Tibial nerve (tissue), 4 donors: ENCODE results near the gene ADAMTS17. TPM values are rescaled to one million over a fixed set of nuclear protein-coding genes. Genes with fewer than 3 reads are reported as not detected.

Source experiments
- DNase-seq, 2 donors: peaks; one replicate each; pipeline ENCODE4 v3.0.0-alpha.2; 2019; ENCODE audit warnings: low spot score in 2 of 2
- H3K27ac ChIP-seq, 4 donors: fragments of 200-600 bp; sonication (generic) in 3 of 4; one replicate each; pipeline ENCODE4 v1.5.1; 2017 to 2019; ENCODE audit warnings: mild to moderate bottlenecking in 1 of 4
- H3K27me3 ChIP-seq, 2 donors: fragments of 200-600 bp; sonication (generic) in 1 of 2; one replicate each; pipeline versions ENCODE4 v1.5.1 to v1.6.0; 2017 to 2019
- H3K36me3 ChIP-seq, 3 donors: fragments of 200-600 bp; sonication (generic); one replicate each; pipeline ENCODE4 v1.5.1; 2018 to 2019
- H3K4me1 ChIP-seq, 4 donors: fragments of 200-600 bp; sonication (generic) in 3 of 4; one replicate each; pipeline ENCODE4 v1.5.1; 2017 to 2019
- H3K4me3 ChIP-seq, 4 donors: fragments of 200-600 bp; sonication (generic) in 3 of 4; one replicate each; pipeline ENCODE4 v1.5.1; 2017 to 2019; ENCODE audit warnings: mild to moderate bottlenecking in 1 of 4, moderate library complexity in 1 of 4
- H3K9me3 ChIP-seq, 4 donors: fragments of 200-600 bp; sonication (generic) in 3 of 4; one replicate each; pipeline ENCODE4 v1.5.1; 2017 to 2019
- CTCF ChIP-seq, 5 experiments: fragments of 200-600 bp in 3 of 5; fragments of 450-650 bp in 2 of 5; sonication (generic) in 3 of 5; IDR thresholded peaks; one replicate each; pipeline ENCODE4 v1.5.1; 2016 to 2019; ENCODE audit warnings: antibody characterized with exemption in 5 of 5, mild to moderate bottlenecking in 3 of 5, moderate library complexity in 2 of 5
- EP300 ChIP-seq, 2 donors: sonication (generic); formaldehyde crosslinking; IDR thresholded peaks; one replicate each; pipeline ENCODE4 v1.6.1; 2017; ENCODE audit warnings: antibody characterized with exemption in 2 of 2, mild to moderate bottlenecking in 1 of 2
- POLR2A ChIP-seq, 2 donors: fragments of 450-650 bp; IDR thresholded peaks; one replicate each; pipeline ENCODE4 v1.6.1; 2017; ENCODE audit warnings: antibody characterized with exemption in 2 of 2, mild to moderate bottlenecking in 2 of 2, moderate library complexity in 2 of 2
- WGBS, 2 donors: methylation state at CpG; one replicate each; pipeline ENCODE4 v1.1.5; 2018; 5-methylcytosine and 5-hydroxymethylcytosine counted together
- total RNA-seq, 4 donors: library from RNA; depleted of rRNA; stranded (reverse); fragments of >200 nt; gene quantifications; one replicate each; pipeline ENCODE4 v1.1.0, GENCODE V29; 2016

Gene ADAMTS17
- total RNA-seq, 4 donors from 2014 or later = 0.66 to 5.5 (median 3.7) TPM

DNA sequence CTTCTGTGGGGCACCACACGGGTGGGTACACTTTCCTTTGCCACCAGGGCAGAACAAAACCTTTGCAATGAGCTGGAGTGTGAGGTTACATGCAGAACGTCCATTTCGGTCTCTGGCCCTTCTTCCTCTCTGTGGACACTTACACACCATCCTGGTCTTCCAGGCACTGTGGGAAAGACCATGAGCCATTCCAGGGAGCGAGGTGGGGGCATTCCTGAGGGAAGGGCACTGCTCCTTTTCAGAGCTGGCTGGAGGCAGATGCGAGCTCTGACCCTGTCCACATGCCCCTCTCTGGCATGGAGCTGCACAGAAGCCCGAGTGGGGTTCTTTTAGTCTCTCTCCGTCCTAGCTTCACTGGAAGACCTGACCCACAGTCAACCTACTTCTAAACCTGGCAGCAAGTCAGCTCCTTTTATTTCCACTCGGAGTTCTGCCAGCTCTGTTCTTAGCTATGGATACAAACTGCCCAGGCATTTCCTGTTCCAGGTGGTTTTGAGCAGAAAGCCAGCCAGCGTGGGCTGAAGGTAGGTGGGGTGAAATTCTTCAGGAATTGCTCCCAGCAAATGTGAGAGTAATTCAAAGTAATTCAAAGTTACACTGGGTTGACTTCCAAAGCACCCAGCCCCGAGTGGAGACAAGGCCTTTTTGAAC is 281.4 kb downstream of the ADAMTS17 start:
- H3K9me3 ChIP-seq = no peaks in the 10 kb centered on the region
- no peaks in the 10 kb centered on the region for H3K27me3 ChIP-seq
- H3K4me3 ChIP-seq = no peak overlapping the region
- no peaks in the 10 kb centered on the region for H3K4me1 ChIP-seq
- no peaks in the 10 kb centered on the region for H3K36me3 ChIP-seq
- H3K27ac ChIP-seq = no peak overlapping the region
- WGBS, 2 donors = 62 to 69% methylated on average over 10 of the region's 10 CpGs
- peak in 1 of 2 donors; percentile 21 for DNase-seq
- TF ChIP-seq EP300 (IDR thresholded peaks at IDR 0.05) (no peak), POLR2A (IDR thresholded peaks at IDR 0.05) (no peak), CTCF (IDR thresholded peaks at IDR 0.05) (no peak)

GRCh38 chr15:100059521-100059920 is 282.3 kb downstream of the ADAMTS17 start:
- Histone ChIP-seq H3K27me3 (no peaks in the 10 kb centered on the region), H3K4me1 (no peaks in the 10 kb centered on the region), H3K4me3 (no peak overlapping the region), H3K36me3 (no peaks in the 10 kb centered on the region), H3K27ac (no peak overlapping the region), H3K9me3 (no peaks in the 10 kb centered on the region)
- TF ChIP-seq CTCF (IDR thresholded peaks at IDR 0.05) (no peak), POLR2A (IDR thresholded peaks at IDR 0.05) (no peak), EP300 (IDR thresholded peaks at IDR 0.05) (no peak)
- WGBS, 2 donors = 68 to 78% methylated on average over 4 of the region's 4 CpGs
- DNase-seq = no peak

GRCh38 chr15:100059094-100059493 is 282.7 kb downstream of the ADAMTS17 start:
- Histone ChIP-seq H3K9me3 (no peaks in the 10 kb centered on the region), H3K36me3 (no peaks in the 10 kb centered on the region), H3K4me1 (no peaks in the 10 kb centered on the region), H3K27ac (peak overlapping the region in 1 of 4 donors; percentile 16), H3K27me3 (no peaks in the 10 kb centered on the region), H3K4me3 (no peak overlapping the region)
- WGBS, 2 donors = 28 to 71% methylated on average over 12 of the region's 12 CpGs
- no peak for DNase-seq
- TF ChIP-seq POLR2A (IDR thresholded peaks at IDR 0.05) = no peak
- no peak for TF ChIP-seq CTCF (IDR thresholded peaks at IDR 0.05)
- TF ChIP-seq EP300 (IDR thresholded peaks at IDR 0.05) = no peak

DNA sequence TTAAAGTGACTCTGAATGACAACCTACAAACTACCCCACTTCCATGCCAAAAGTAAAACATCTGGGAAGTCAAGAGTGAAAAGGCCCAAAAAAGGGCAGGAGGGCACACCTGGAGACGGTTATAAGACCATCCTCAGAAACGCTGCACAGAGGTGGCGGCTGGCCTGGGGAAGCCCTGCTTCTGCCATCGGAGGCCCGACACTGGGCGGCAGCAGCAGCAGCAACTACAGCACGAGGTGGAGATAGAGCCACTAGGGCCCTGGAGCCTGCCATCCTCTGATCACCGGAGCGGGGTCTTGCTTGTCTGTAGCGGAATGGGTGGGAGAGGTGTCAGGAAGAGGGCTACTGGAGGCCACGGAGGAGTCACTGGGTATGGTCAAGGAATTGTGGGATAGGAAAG is 283.3 kb downstream of the ADAMTS17 start:
- Histone ChIP-seq H3K27me3 (no peaks in the 10 kb centered on the region), H3K4me1 (no peaks in the 10 kb centered on the region), H3K27ac (peak overlapping the region in 1 of 4 donors; percentile 16), H3K36me3 (no peaks in the 10 kb centered on the region), H3K9me3 (no peaks in the 10 kb centered on the region), H3K4me3 (no peak overlapping the region)
- 88 to 90% methylated on average over 11 of the region's 11 CpGs for WGBS, 2 donors
- DNase-seq = no peak
- TF ChIP-seq CTCF (IDR thresholded peaks at IDR 0.05) (no peak), EP300 (IDR thresholded peaks at IDR 0.05) (no peak), POLR2A (IDR thresholded peaks at IDR 0.05) (no peak)

GRCh38 chr15:100057281-100057680 is 284.5 kb downstream of the ADAMTS17 start:
- H3K36me3 ChIP-seq = no peaks in the 10 kb centered on the region
- DNase-seq = no peak
- no peak for TF ChIP-seq CTCF (IDR thresholded peaks at IDR 0.05)
- no peak for TF ChIP-seq POLR2A (IDR thresholded peaks at IDR 0.05)
- no peak for TF ChIP-seq EP300 (IDR thresholded peaks at IDR 0.05)
- no peaks in the 10 kb centered on the region for H3K9me3 ChIP-seq
- H3K27me3 ChIP-seq = no peaks in the 10 kb centered on the region
- 88 to 92% methylated on average over 8 of the region's 8 CpGs for WGBS, 2 donors
- no peak overlapping the region for H3K4me3 ChIP-seq
- H3K4me1 ChIP-seq = no peaks in the 10 kb centered on the region
- no peak overlapping the region for H3K27ac ChIP-seq
